HG02623 (cell line): ENCODE results near the gene TIE1.

ENCODE experiments used
- ATAC-seq: cut with Tn5 transposase; IDR thresholded peaks from one replicate; pipeline ENCODE4 v1.9.1; 2021; ENCODE audit warnings: moderate library complexity; ENCODE audit not compliant: unreplicated experiment

TIE1 gene

GRCh38 chr1:43334453-43335205 lies 33.8 kb downstream of the TIE1 start:
- ATAC-seq, result no peak

- ATAC-seq, result no peak
Measured at GRCh38 chr1:43337588-43337987, 36.8 kb downstream of the TIE1 start, which contains the start of gene MPL. TSS of gene MPL (plus strand) at chr1:43337818. CDS start at chr1:43337849, 31 bp downstream.

- no peak for ATAC-seq
Measured at GRCh38 chr1:43338001-43338400, 37.2 kb downstream of the TIE1 start.

- ATAC-seq, result no peak
Measured at GRCh38 chr1:43339584-43340232, 38.9 kb downstream of the TIE1 start.

- no peak for ATAC-seq
Measured at GRCh38 chr1:43340559-43340958, 39.8 kb downstream of the TIE1 start.

- no peak for ATAC-seq
Measured at GRCh38 chr1:43344267-43344850, 43.6 kb downstream of the TIE1 start.

- no peak for ATAC-seq
Measured at GRCh38 chr1:43345120-43345519, 44.3 kb downstream of the TIE1 start.

GRCh38 chr1:43346636-43347035 lies 45.9 kb downstream of the TIE1 start:
- ATAC-seq, result no peak

GRCh38 chr1:43348343-43348808 lies 47.6 kb downstream of the TIE1 start:
- ATAC-seq, result no peak

- no peak for ATAC-seq
Measured at GRCh38 chr1:43348809-43349593, 48.2 kb downstream of the TIE1 start.

- ATAC-seq, result no peak
Measured at GRCh38 chr1:43349594-43350306, 49.0 kb downstream of the TIE1 start.

- no peak for ATAC-seq
Measured at GRCh38 chr1:43350976-43351375, 50.2 kb downstream of the TIE1 start.

- ATAC-seq, result no peak
Measured at GRCh38 chr1:43351421-43352350, 50.9 kb downstream of the TIE1 start.

- no peak for ATAC-seq
Measured at GRCh38 chr1:43352351-43352705, 51.5 kb downstream of the TIE1 start.

- ATAC-seq, result no peak
Measured at GRCh38 chr1:43352881-43353280, 52.1 kb downstream of the TIE1 start.

GRCh38 chr1:43354471-43354870 lies 53.7 kb downstream of the TIE1 start:
- no peak for ATAC-seq

GRCh38 chr1:43354936-43355335 lies 54.2 kb downstream of the TIE1 start:
- no peak for ATAC-seq

- ATAC-seq, result no peak
Measured at GRCh38 chr1:43357251-43357650, 56.5 kb downstream of the TIE1 start.

- ATAC-seq, result no peak
Measured at GRCh38 chr1:43358121-43358745, 57.5 kb downstream of the TIE1 start.
